Fibroblast of mammary gland (primary cell): ENCODE data around the gene TMTC1.
A peak's percentile ranks its signal among the peaks of the same experiment; 100 is the strongest.

Experiments
- DNase-seq: peaks from one replicate; pipeline ENCODE4 v3.0.0-alpha.2; 2010; ENCODE audit warnings: low read depth
- H3K4me3 ChIP-seq: 2 replicates; pipeline ENCODE4 v1.5.1; 2011; ENCODE audit warnings: low read depth, mild to moderate bottlenecking, low read length, moderate library complexity; ENCODE audit not compliant: control insufficient read depth
- TF ChIP-seq, protein P1 (sequence below): conservative IDR thresholded peaks from 2 replicates; pipeline ENCODE4 v1.5.1; 2011; ENCODE audit warnings: low read depth, low read length, inconsistent platforms; ENCODE audit not compliant: control insufficient read depth, insufficient read depth

TMTC1 gene

GRCh38 chr12:29725587-29726320 lies 58.0 kb downstream of the TMTC1 start:
- DNase-seq, result peak; percentile 95
- H3K4me3 ChIP-seq, result no peak overlapping the region
- TF ChIP-seq, protein P1, sequence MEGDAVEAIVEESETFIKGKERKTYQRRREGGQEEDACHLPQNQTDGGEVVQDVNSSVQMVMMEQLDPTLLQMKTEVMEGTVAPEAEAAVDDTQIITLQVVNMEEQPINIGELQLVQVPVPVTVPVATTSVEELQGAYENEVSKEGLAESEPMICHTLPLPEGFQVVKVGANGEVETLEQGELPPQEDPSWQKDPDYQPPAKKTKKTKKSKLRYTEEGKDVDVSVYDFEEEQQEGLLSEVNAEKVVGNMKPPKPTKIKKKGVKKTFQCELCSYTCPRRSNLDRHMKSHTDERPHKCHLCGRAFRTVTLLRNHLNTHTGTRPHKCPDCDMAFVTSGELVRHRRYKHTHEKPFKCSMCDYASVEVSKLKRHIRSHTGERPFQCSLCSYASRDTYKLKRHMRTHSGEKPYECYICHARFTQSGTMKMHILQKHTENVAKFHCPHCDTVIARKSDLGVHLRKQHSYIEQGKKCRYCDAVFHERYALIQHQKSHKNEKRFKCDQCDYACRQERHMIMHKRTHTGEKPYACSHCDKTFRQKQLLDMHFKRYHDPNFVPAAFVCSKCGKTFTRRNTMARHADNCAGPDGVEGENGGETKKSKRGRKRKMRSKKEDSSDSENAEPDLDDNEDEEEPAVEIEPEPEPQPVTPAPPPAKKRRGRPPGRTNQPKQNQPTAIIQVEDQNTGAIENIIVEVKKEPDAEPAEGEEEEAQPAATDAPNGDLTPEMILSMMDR, result no peak

DNA sequence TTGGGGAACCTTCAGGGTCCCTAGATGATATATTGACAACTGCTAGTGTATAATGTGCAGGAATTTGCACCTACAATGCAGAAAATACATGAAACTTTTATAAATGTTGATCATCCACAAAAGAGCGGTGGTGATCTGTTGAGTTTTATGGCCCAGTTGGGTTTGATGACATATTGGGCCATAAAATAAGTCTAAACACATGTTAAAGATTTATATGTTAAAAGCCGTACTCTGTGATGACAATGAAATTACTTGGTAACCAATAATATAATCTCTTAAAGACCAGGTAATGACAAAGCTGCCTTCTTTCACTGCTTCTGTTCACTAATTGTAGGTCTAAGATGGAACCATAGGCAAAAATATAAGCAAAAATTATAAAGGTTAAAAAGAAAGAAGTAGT lies 61.6 kb downstream of the TMTC1 start:
- TF ChIP-seq, protein P1, result no peak
- no peak for DNase-seq
- H3K4me3 ChIP-seq, result no peak overlapping the region

GRCh38 chr12:29719381-29719780 lies 64.4 kb downstream of the TMTC1 start:
- H3K4me3 ChIP-seq, result no peak overlapping the region
- no peak for DNase-seq
- TF ChIP-seq, protein P1, result no peak

GRCh38 chr12:29717540-29718100 lies 66.1 kb downstream of the TMTC1 start:
- TF ChIP-seq, protein P1, result no peak
- no peak for DNase-seq

DNA sequence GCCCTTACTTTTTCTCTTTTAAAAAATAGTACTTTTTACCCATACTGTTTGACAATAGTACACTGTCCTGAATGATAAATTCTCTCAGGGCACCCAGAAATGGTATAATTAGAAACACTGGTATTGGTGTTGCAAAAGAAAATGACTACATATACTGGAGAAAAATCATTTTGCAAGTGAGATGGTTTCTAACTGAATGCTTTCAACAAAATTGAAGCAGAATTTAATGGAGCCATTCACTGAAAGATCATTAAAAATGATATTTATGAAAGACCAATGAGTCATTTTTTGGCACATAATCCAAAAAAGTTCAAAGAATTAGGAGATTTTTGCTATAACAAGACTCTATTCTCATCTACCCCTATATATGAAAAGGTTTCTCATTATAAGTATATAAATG lies 68.8 kb downstream of the TMTC1 start:
- TF ChIP-seq, protein P1, result no peak
- peak; percentile 30 for DNase-seq

More at GRCh38 chr12:29717540-29718100, 66.1 kb downstream of the TMTC1 start:
- H3K4me3 ChIP-seq, result no peak overlapping the region

GRCh38 chr12:29713729-29714128 lies 70.0 kb downstream of the TMTC1 start:
- no peak overlapping the region for H3K4me3 ChIP-seq
- TF ChIP-seq, protein P1, result no peak
- DNase-seq, result no peak

More for the DNA sequence above, 68.8 kb downstream of the TMTC1 start:
- no peak overlapping the region for H3K4me3 ChIP-seq
